Naive thymus-derived CD8-positive, alpha-beta T cell (primary cell): ENCODE data around the gene ST7L. TPM values are rescaled to one million over a fixed set of nuclear protein-coding genes. Genes with fewer than 3 reads are reported as not detected.

Experiments
- polyA plus RNA-seq, 3 donors: library from polyadenylated mRNA; unstranded; fragments of 300-500 nt; fragmentation: Illumina TruSeq; gene quantifications; one replicate each; pipeline ENCODE4 v1.2.3, GENCODE V29; 2021
- total RNA-seq, 8 experiments: library from RNA in 2 of 8; stranded (reverse) in 2 of 8; gene quantifications; one replicate each; pipeline ENCODE4 v1.2.3 and lab custom pipeline; 2021 to 2026

Gene ST7L
- total and polyA plus RNA-seq, 5 experiments from 2014 or later = 12.6 to 23.7 (median 15.7) TPM

Other genes starting within 250 kb of the ST7L start
- under 1 TPM; 0.55 to 0.96 TPM for gene CTTNBP2NL, start 222.9 kb downstream of the ST7L start, total RNA-seq
- under 1 TPM in 1 of 3 donors, not detected in 2; 0.46 TPM for gene CTTNBP2NL, start 222.9 kb downstream of the ST7L start, polyA plus RNA-seq
- under 1 TPM; 0.21 to 0.33 TPM for gene WNT2B, start 110.2 kb downstream of the ST7L start, total RNA-seq
- gene WNT2B, start 110.2 kb downstream of the ST7L start, polyA plus RNA-seq = under 1 TPM in 1 of 3 donors, not detected in 2; 0.06 TPM
- gene CAPZA1, start 691 bp upstream of the ST7L start, total RNA-seq = 100 to 1,000 TPM; 126 to 135 TPM
- 100 to 1,000 TPM; 100 to 169 (median 116) TPM for gene CAPZA1, start 691 bp upstream of the ST7L start, polyA plus RNA-seq
- 10 to 100 TPM; 84.2 to 89.9 TPM for gene MOV10, start 55.5 kb upstream of the ST7L start, total RNA-seq
- 10 to 100 TPM; 24.7 to 40.4 (median 29.5) TPM for gene MOV10, start 55.5 kb upstream of the ST7L start, polyA plus RNA-seq
- gene RHOC, start 88.0 kb upstream of the ST7L start, total RNA-seq = 1 to 10 TPM; 3.0 to 4.2 TPM
- 10 to 100 TPM in 1 of 3 donors, 1 to 10 TPM in 2; 2.2 to 46.7 (median 2.8) TPM for gene RHOC, start 88.0 kb upstream of the ST7L start, polyA plus RNA-seq
- gene PPM1J, start 96.2 kb upstream of the ST7L start, total RNA-seq = under 1 TPM in 1 of 2 experiments, not detected in 1; 0.44 TPM
- gene PPM1J, start 96.2 kb upstream of the ST7L start, polyA plus RNA-seq = not detected